Measurements from ENCODE around the gene PROZ.

- TF ChIP-seq POLR2A (IDR thresholded peaks at IDR 0.05; ENCODE audit: low read depth, low read length) (no peak), SPI1 (IDR thresholded peaks at IDR 0.05; ENCODE audit: low read depth, low read length) (no peak), TAF1 (IDR thresholded peaks at IDR 0.05; ENCODE audit: low read depth, low read length) (no peak), POLR2AphosphoS5 (IDR thresholded peaks at IDR 0.05; ENCODE audit: low read depth, low read length) (no peak), PAX5 (IDR thresholded peaks at IDR 0.05; ENCODE audit: insufficient read depth, low read length, severe bottlenecking) (no peak), POU2F2 (IDR thresholded peaks at IDR 0.05; ENCODE audit: low read depth, low read length) (no peak)
These were observed 44.6 kb upstream of the PROZ start for GRCh38 chr13:113113846-113114271.

Measured in GM12891 (cell line).